Dermis blood vessel endothelial cell (primary cell): ENCODE measurements around the gene RPS6KC1. TPM values are rescaled to one million over a fixed set of nuclear protein-coding genes. Genes with fewer than 3 reads are reported as not detected.
A peak's percentile ranks its signal among the peaks of the same experiment; 100 is the strongest.
"Not testable (repeated sequence)": the region's sequence is repeated elsewhere in the genome, so short reads cannot be mapped to it uniquely, and the experiment has no call there.

Experiments used
- DNase-seq: peaks from one replicate; pipeline ENCODE4 v3.0.0; 2010
- total RNA-seq: library from RNA; depleted of rRNA; stranded (reverse); fragments of >200 nt; gene quantifications from 2 replicates; pipeline ENCODE4 v1.2.3, GENCODE V29; 2014

RPS6KC1 gene
- total RNA-seq, 1 donor from 2014 or later, result 25.2 TPM

- DNase-seq, result not testable (repeated sequence)
Measured at GRCh38 chr1:213160442-213160841, 109.4 kb downstream of the RPS6KC1 start.

GRCh38 chr1:213162338-213162737 is 111.3 kb downstream of the RPS6KC1 start:
- no peak for DNase-seq

- DNase-seq, result no peak
Measured at GRCh38 chr1:213162862-213163261, 111.8 kb downstream of the RPS6KC1 start.

- no peak for DNase-seq
Measured at GRCh38 chr1:213163278-213163711, 112.3 kb downstream of the RPS6KC1 start.

- no peak for DNase-seq
Measured at GRCh38 chr1:213164561-213164960, 113.5 kb downstream of the RPS6KC1 start.

- DNase-seq, result no peak
Measured at GRCh38 chr1:213166852-213167251, 115.8 kb downstream of the RPS6KC1 start.

GRCh38 chr1:213171711-213172110 is 120.7 kb downstream of the RPS6KC1 start:
- no peak for DNase-seq

GRCh38 chr1:213176341-213176740 is 125.3 kb downstream of the RPS6KC1 start:
- peak; percentile 5 for DNase-seq

GRCh38 chr1:213179784-213180183 is 128.7 kb downstream of the RPS6KC1 start:
- DNase-seq, result no peak

GRCh38 chr1:213180833-213181232 is 129.8 kb downstream of the RPS6KC1 start:
- no peak for DNase-seq

GRCh38 chr1:213183036-213183672 is 132.1 kb downstream of the RPS6KC1 start:
- no peak for DNase-seq

GRCh38 chr1:213186168-213186567 is 135.1 kb downstream of the RPS6KC1 start:
- no peak for DNase-seq

- DNase-seq, result no peak
Measured at GRCh38 chr1:213192026-213192425, 141.0 kb downstream of the RPS6KC1 start.

GRCh38 chr1:213194383-213194782 is 143.3 kb downstream of the RPS6KC1 start:
- no peak for DNase-seq

- no peak for DNase-seq
Measured at GRCh38 chr1:213194855-213195254, 143.8 kb downstream of the RPS6KC1 start.

- not testable (repeated sequence) for DNase-seq
Measured at GRCh38 chr1:213196328-213197054, 145.4 kb downstream of the RPS6KC1 start.

- DNase-seq, result no peak
Measured at GRCh38 chr1:213200630-213201029, 149.6 kb downstream of the RPS6KC1 start.

- no peak for DNase-seq
Measured at GRCh38 chr1:213201380-213202155, 150.5 kb downstream of the RPS6KC1 start.

GRCh38 chr1:213211201-213211600 is 160.2 kb downstream of the RPS6KC1 start:
- DNase-seq, result no peak

- not testable (repeated sequence) for DNase-seq
Measured at GRCh38 chr1:213219076-213219475, 168.0 kb downstream of the RPS6KC1 start.

GRCh38 chr1:213221209-213221608 is 170.2 kb downstream of the RPS6KC1 start:
- DNase-seq, result no peak

GRCh38 chr1:213227458-213227857 is 176.4 kb downstream of the RPS6KC1 start:
- no peak for DNase-seq

- no peak for DNase-seq
Measured at GRCh38 chr1:213231795-213232231, 180.8 kb downstream of the RPS6KC1 start.
